GM23248 (cell line): ENCODE measurements around the gene ITPRIPL1. TPM values are rescaled to one million over a fixed set of nuclear protein-coding genes. Genes with fewer than 3 reads are reported as not detected.
A peak's percentile ranks its signal among the peaks of the same experiment; 100 is the strongest.

Experiments used
- DNase-seq: peaks from one replicate; pipeline ENCODE4 v3.0.0-alpha.2; 2015
- H2AFZ ChIP-seq: fragments of 200-600 bp; sonication (generic); 2 replicates; pipeline ENCODE4 v1.6.1; 2016; ENCODE audit warnings: antibody characterized with exemption
- H3F3A ChIP-seq: fragments of 200-600 bp; sonication (generic); 2 replicates; pipeline ENCODE4 v1.6.1; 2016; ENCODE audit warnings: mild to moderate bottlenecking, antibody characterized with exemption, mixed run types; ENCODE audit not compliant: insufficient read depth
- H3K27ac ChIP-seq: fragments of 200-600 bp; sonication (generic); 2 replicates; pipeline ENCODE4 v1.5.1; 2016; ENCODE audit warnings: mild to moderate bottlenecking
- H3K27me3 ChIP-seq: fragments of 200-600 bp; sonication (generic); replicated peaks from 2 replicates; pipeline ENCODE4 v1.6.1; 2016; ENCODE audit warnings: mild to moderate bottlenecking; ENCODE audit not compliant: insufficient read depth
- H3K36me3 ChIP-seq: fragments of 200-600 bp; sonication (generic); 2 replicates; pipeline ENCODE4 v1.6.1; 2016; ENCODE audit warnings: low read depth, mild to moderate bottlenecking
- H3K4me1 ChIP-seq: fragments of 200-600 bp; sonication (generic); 2 replicates; pipeline ENCODE4 v1.6.1; 2016; ENCODE audit warnings: mild to moderate bottlenecking; ENCODE audit not compliant: insufficient read depth
- H3K4me2 ChIP-seq: fragments of 200-600 bp; sonication (generic); one replicate; pipeline ENCODE4 v1.6.1; 2016; ENCODE audit warnings: mild to moderate bottlenecking; ENCODE audit not compliant: unreplicated experiment
- H3K4me3 ChIP-seq: fragments of 200-600 bp; sonication (generic); 2 replicates; pipeline ENCODE4 v1.5.1; 2016; ENCODE audit warnings: mild to moderate bottlenecking
- H3K79me2 ChIP-seq: fragments of 200-600 bp; sonication (generic); 2 replicates; pipeline ENCODE4 v1.6.1; 2016; ENCODE audit warnings: mild to moderate bottlenecking; ENCODE audit not compliant: insufficient read depth
- H3K9ac ChIP-seq: fragments of 200-600 bp; sonication (generic); 2 replicates; pipeline ENCODE4 v1.6.1; 2016; ENCODE audit warnings: mild to moderate bottlenecking
- H3K9me2 ChIP-seq: fragments of 200-600 bp; sonication (generic); 2 replicates; pipeline ENCODE4 v1.6.1; 2016; ENCODE audit warnings: mixed run types, mild to moderate bottlenecking, moderate library complexity; ENCODE audit not compliant: insufficient read depth
- H3K9me3 ChIP-seq: fragments of 200-600 bp; sonication (generic); one replicate; pipeline ENCODE4 v1.6.1; 2017; ENCODE audit warnings: low read depth
- H4K20me1 ChIP-seq: fragments of 200-600 bp; sonication (generic); 2 replicates; pipeline ENCODE4 v1.6.0; 2016; ENCODE audit not compliant: insufficient read depth
- EZH2 ChIP-seq: fragments of 200-600 bp; sonication (generic); IDR thresholded peaks from 2 replicates; pipeline ENCODE4 v1.6.1; 2018; ENCODE audit warnings: antibody characterized with exemption, mild to moderate bottlenecking; ENCODE audit not compliant: insufficient read depth, poor library complexity, severe bottlenecking
- EZH2phosphoT487 ChIP-seq: fragments of 200-600 bp; sonication (generic); IDR thresholded peaks from 2 replicates; pipeline ENCODE4 v1.6.1; 2018; ENCODE audit warnings: antibody characterized with exemption, moderate library complexity, mild to moderate bottlenecking, low read depth; ENCODE audit not compliant: insufficient read depth
- WGBS, 2 experiments: methylation state at CpG; one replicate each; pipeline ENCODE4 v1.1.6; 2015 to 2017; ENCODE audit warnings: low lambda C conversion rate in 2 of 2, low coverage in 1 of 2; ENCODE audit errors: missing lambda C conversion rate in 2 of 2; 5-methylcytosine and 5-hydroxymethylcytosine counted together
- in situ Hi-C: fragments of 300-500 bp; cut with MboI; formaldehyde crosslinking; loops from 2 replicates; pipeline ENCODE4 v1.15.0; 2020
- polyA plus RNA-seq: library from polyadenylated mRNA; unstranded; fragments of >200 nt; fragmentation: Nextera tagmentation; extraction: Ambion mirVana; gene quantifications from 2 replicates; pipeline ENCODE4 v1.2.1, GENCODE V29; 2016
- total RNA-seq: library from RNA; depleted of rRNA; stranded (reverse); fragments of >200 nt; shearing (Covaris generic); gene quantifications from 2 replicates; pipeline ENCODE4 v1.2.3, GENCODE V29; 2014

ITPRIPL1 gene
- total and polyA plus RNA-seq, 2 experiments from 2014 or later, result 0.19 to 0.32 TPM

DNA sequence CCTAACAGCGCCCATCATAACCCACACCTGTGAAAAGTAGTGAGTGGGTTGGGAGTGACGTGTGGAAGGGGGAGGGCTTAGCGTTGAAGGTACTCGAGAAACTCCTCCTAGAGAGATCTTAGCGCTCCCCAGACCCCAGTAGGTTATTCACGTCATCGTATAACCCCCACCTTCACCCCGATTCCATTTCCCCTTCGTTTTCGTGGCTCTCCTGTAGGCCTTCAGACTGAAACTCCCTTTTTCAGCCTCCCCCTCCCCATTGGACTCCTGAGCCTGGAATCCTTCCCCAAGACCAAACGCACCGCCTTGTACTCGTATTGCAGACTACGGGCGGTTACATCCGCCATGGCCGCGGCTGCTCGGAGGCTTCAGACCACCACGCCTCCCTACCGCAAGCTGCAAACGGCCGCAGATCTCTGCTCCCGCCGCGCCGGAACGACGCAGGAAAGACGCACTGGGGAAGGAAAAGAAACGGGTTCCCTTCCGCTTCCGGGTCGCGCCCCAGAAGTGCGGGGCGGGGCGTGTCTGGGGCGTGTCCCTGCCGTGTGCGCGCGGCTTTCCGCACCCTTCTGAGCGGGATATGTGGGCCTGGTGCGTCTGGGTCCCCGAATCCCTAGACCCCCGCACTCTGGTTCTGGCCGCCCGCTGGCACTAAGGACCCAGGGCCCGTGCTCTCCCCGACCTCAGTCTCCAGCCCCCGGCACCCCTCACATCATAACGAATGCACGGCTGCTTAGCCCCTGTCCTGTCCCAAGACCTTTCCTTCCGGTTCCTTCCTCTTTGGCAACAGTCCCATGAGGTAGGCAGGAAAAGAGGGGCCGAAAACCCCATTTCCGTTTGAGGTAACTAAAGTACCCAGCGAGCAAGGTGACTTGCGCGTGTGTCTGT, 19.8 kb upstream of the ITPRIPL1 start, which contains the start of gene SNRNP200:
SNRNP200 (minus strand) TSS at position 456 of the 888 bp plus-strand sequence; CDS start at position 347, 109 bp downstream.
- DNase-seq, result peak; percentile 94
- peak within 1 kb of the TSS; percentile 38 for H3K27ac ChIP-seq
- TF ChIP-seq EZH2phosphoT487 (no peak), EZH2 (no peak)
- peaks cover 55% of the 10 kb centered on the region for H3K79me2 ChIP-seq
- peaks cover 30% of the 10 kb centered on the region for H3K36me3 ChIP-seq
- H3K9me3 ChIP-seq, result no peaks in the 10 kb centered on the region
- H3F3A ChIP-seq, result no peaks in the 10 kb centered on the region
- H2AFZ ChIP-seq, result peak within 1 kb of the TSS; percentile 86
- in situ Hi-C loops, result no loop called here
- no peaks in the 10 kb centered on the region for H3K27me3 ChIP-seq
- H3K9ac ChIP-seq, result peak within 1 kb of the TSS; percentile 88
- peak within 1 kb of the TSS; percentile 94 for H3K4me2 ChIP-seq
- no peaks in the 10 kb centered on the region for H4K20me1 ChIP-seq
- peak within 1 kb of the TSS; percentile 97 for H3K4me3 ChIP-seq
- 1 to 2% methylated on average over 44 to 60 of the region's 61 CpGs for WGBS, 2 experiments
- no peaks in the 10 kb centered on the region for H3K9me2 ChIP-seq
- H3K4me1 ChIP-seq, result peaks cover 15% of the 10 kb centered on the region

DNA sequence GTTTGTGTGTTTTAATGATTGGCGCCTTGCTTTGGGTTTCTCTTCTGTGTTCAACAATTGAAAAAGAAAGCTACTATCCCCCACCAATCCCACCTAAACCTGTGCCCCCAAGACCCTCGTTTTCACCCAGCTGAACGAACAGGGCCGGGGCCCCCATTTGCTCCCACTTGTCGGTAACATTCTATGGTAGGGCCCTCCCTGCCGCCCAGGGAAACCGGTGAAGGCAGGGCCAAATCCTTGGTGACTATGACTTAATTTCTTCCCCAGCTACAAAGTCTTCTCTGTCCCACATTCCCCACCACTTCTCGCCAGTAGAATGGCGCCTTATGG, 19.2 kb upstream of the ITPRIPL1 start:
- TF ChIP-seq EZH2 (no peak), EZH2phosphoT487 (no peak)
- Histone ChIP-seq H3K4me2 (peak overlapping the region; percentile 94), H3K79me2 (peaks cover 49% of the 10 kb centered on the region), H3K9ac (peak overlapping the region; percentile 88), H3F3A (no peaks in the 10 kb centered on the region), H3K9me2 (no peaks in the 10 kb centered on the region), H3K4me1 (peaks cover 15% of the 10 kb centered on the region), H4K20me1 (no peaks in the 10 kb centered on the region), H3K9me3 (no peaks in the 10 kb centered on the region), H2AFZ (peak overlapping the region; percentile 86), H3K4me3 (peak overlapping the region; percentile 97), H3K27ac (0 out of 2 replicates have a peak overlapping the region, but pooled peaks have one; percentile 8), H3K36me3 (peaks cover 26% of the 10 kb centered on the region), H3K27me3 (no peaks in the 10 kb centered on the region)
- DNase-seq, result peak; percentile 26
- WGBS, 2 experiments, result 17 to 20% methylated on average over 9 of the region's 9 CpGs
- in situ Hi-C loops, result no loop called here

DNA sequence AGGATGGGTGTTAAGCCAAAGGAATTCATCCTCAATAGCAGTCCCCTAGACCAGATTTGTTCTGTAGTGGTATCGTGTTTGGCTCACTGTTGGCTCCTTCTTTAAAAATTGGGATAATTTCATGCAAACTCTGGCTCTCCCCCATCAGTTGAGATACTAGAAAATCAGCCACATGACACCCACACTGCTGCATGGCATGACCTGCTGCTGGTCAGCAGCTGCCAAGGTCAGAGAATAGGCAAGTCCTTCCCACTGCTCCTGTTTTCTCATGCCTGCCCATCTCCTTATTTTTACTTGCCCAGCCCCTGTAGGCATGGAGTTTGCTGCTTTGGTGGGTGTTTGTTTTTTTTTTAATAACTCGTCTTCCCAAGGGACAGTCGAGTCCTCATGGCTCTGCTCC, 18.7 kb upstream of the ITPRIPL1 start:
- H3K4me3 ChIP-seq, result peak overlapping the region; percentile 97
- in situ Hi-C loops, result no loop called here
- no peaks in the 10 kb centered on the region for H3K9me3 ChIP-seq
- peaks cover 15% of the 10 kb centered on the region for H3K4me1 ChIP-seq
- DNase-seq, result peak; percentile 18
- H3K27ac ChIP-seq, result no peak overlapping the region
- H3K79me2 ChIP-seq, result peaks cover 45% of the 10 kb centered on the region
- H3K4me2 ChIP-seq, result peak overlapping the region; percentile 94
- H3F3A ChIP-seq, result no peaks in the 10 kb centered on the region
- H3K9ac ChIP-seq, result peak overlapping the region; percentile 88
- H2AFZ ChIP-seq, result peak overlapping the region; percentile 86
- TF ChIP-seq EZH2phosphoT487 (no peak), EZH2 (no peak)
- H4K20me1 ChIP-seq, result no peaks in the 10 kb centered on the region
- WGBS, 2 experiments, result 71 to 73% methylated on average over 3 of the region's 3 CpGs
- H3K36me3 ChIP-seq, result peaks cover 22% of the 10 kb centered on the region
- H3K9me2 ChIP-seq, result no peaks in the 10 kb centered on the region
- H3K27me3 ChIP-seq, result no peaks in the 10 kb centered on the region

DNA sequence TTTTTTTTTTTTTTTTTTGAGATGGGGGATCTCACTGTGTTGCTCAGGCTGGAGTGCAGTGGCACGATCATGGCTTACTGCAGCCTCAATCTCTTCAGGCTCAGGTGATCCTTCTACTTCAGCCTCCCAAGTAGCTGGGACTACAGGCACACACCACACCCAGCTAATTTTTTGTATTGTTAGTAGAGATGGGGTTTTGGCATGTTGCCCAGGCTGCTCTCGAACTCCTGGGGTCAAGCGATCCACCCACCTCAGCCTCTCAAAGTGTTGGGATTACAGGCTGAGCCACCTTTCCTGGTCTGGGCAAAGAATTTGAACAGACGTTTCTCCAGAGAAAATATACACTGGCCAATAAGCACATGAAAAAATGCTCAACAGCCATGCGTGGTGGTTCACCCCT, 16.9 kb upstream of the ITPRIPL1 start:
- Histone ChIP-seq H4K20me1 (no peaks in the 10 kb centered on the region), H3K27ac (no peak overlapping the region), H3K4me1 (peaks cover 15% of the 10 kb centered on the region), H3K9me2 (no peaks in the 10 kb centered on the region), H3K36me3 (peaks cover 7% of the 10 kb centered on the region), H2AFZ (no peak overlapping the region), H3K9ac (no peak overlapping the region), H3K9me3 (no peaks in the 10 kb centered on the region), H3K4me3 (no peak overlapping the region), H3K79me2 (peaks cover 26% of the 10 kb centered on the region), H3K4me2 (no peak overlapping the region), H3K27me3 (no peaks in the 10 kb centered on the region), H3F3A (no peaks in the 10 kb centered on the region)
- DNase-seq, result no peak
- WGBS, 2 experiments, result 64 to 69% methylated on average over 5 of the region's 5 CpGs
- in situ Hi-C loops, result no loop called here
- no peak for TF ChIP-seq EZH2
- no peak for TF ChIP-seq EZH2phosphoT487
